ENCODE data around the gene WFDC8.

WFDC8 gene

DNA sequence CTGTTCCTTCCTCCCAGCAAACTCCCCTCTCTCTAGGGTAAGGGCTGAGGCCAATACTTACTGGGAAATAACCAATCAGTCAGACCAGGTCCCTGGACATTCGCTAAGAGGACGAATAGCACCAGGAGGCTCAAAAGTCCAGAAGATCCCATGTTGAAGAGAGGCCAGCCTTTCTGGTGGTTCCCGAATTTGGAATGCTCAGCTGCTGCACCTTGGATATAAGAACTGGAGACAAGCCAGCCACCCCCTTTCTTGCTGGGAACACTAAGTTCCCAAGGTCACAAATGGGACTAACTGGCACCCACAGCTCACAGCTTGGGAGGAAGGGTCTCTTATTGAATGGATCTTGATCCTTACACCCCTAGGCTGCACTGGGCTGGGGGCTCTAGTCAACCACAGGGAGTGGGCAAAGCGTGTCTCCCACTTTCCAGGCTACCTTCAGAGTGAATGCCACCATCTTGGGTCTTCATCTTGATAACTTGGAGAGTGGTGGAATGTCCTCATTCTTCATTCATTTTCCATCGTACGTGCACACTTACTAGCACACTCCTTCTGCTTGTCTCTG is 31.8 kb downstream of the WFDC8 start, which contains the start of gene EPPIN:
Gene EPPIN, minus strand, starts transcription at position 196 of the 565 bp plus-strand sequence. Its CDS starts 44 bp downstream, at position 152.
- DNase-seq: no peak

- peak; percentile 3 for DNase-seq
Measured at GRCh38 chr20:45545754-45546453, 33.2 kb downstream of the WFDC8 start.

DNA sequence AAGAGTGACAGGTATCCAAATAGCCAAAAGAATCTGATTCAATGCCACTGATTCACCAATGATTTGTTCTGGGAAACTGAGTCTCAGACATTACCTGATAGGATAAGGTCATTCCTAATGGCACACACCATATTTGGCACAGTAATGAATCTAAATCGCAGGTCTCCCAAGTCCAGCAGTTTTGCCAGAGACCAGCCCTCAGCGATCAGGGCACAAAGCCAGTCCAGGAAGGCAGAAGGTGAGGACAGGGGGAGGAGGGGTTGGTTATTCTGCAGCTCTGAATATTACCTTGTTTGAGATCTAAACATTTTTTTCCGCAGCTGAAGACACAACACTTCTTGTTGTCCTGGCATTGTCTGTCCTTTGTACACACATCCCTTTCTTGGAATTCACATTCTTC is 33.7 kb downstream of the WFDC8 start:
- no peak for DNase-seq

GRCh38 chr20:45539382-45539781 is 39.7 kb downstream of the WFDC8 start, which contains the start of gene WFDC6:
Gene WFDC6, minus strand, starts transcription at chr20:45539482. Its CDS starts 75 bp downstream, at chr20:45539407.
- no peak for DNase-seq

DNA sequence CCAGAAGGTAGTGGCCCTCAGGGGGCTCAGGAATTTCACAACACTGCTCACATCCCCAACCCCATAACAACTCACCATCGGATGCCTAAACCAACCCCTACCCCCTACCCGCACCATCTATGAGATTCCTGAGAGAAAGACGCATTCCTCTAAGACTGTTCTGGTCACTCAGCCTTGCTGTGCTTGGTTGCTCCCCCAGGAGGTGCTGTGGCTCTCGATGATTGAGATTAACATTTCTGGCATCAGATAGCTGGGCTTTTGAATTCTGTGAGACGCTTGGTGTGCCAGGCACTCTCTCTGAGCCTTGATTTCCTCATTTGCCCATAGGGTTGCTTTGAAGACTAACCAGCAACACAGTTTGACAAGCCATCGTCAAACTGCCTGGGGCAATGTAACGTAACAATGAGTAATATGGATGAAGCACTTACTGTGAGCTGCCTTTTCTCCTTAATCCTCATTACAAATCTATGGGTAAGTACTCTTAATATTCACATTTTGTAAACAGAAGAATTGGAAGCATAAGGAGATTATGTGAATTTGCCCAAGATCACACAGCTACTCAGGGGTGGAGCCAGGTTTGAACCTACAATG is 40.8 kb downstream of the WFDC8 start:
- DNase-seq: no peak

DNA sequence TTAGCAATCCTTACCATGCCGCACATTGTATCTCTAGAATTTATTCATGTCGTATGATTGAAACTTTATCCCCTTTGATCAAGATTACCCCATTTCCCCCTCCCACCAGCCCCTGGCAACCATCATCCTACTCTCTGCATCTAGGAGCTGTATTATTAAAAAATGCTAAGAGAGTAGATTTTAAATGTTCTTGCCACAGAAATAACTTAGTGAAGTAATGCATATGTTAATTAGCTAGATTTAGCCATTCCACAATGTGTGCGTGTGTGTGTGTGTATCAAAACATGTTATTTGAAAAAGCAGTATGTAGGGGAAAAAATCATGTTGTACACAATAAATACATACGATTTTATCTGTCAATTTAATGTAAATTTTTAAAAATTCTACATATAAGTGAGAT is 51.8 kb downstream of the WFDC8 start:
- no peak for DNase-seq

- no peak for DNase-seq
Measured at GRCh38 chr20:45523821-45524220, 55.3 kb downstream of the WFDC8 start.

DNA sequence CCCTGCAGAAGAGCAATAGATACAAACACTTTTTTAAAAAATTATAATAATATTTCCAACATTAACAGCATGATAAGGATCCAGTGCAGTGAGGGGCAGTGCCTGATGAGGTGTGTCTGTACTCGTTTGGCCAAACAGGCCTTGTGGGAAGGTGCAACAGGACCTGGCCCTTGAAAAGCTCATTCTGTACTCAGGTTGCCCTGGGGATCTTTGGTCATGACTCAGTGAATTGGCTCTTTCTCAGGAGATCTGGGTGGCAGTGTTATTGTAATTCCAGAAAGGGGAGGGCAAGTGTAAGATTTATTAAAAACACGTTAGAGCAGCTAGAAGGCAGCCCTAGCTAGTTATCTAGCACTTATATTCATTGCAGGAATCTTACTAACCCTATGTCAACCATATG is 60.8 kb downstream of the WFDC8 start:
- DNase-seq: no peak

DNA sequence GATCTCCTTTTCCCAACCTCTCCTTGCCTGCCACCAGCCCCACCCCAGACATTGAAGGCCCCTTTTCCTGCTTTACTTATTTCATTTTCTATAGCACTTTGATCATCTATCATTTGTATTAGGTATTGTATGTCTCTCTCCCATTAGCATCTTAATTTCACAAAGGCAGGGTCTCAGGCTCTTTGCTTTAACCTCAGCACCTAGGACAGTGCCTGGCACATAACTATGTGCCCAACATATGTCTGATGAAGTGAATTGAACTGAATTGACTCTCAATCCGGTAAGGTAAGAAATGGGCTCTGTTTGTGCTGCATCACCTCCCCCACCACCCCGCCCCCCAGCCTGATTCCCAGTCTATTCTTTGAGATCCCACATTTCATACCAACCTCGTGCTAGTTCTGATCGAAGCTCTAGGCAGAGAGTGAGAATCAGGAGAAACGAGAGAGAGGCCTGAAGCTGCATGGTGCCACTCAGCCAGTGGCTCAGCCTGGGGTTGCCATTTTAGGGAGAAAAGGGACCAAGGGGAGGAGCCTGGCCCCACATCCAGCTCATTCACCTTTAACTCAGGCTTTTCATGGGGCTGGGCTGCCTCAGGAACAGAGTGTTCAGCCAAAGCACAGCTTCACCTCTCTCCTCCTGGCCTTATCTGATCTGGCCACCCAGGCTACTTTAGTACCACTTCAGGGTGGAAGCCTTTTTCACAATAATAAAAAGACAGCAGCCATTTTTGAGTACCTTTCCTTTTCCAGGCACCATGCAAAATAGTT is 63.8 kb downstream of the WFDC8 start, which contains the start of gene SPINT3:
Gene SPINT3, minus strand, starts transcription at position 476 of the 767 bp plus-strand sequence. Its CDS starts 14 bp downstream, at position 462.
- DNase-seq: no peak

GRCh38 chr20:45510242-45510862 is 68.7 kb downstream of the WFDC8 start:
- DNase-seq: no peak

DNA sequence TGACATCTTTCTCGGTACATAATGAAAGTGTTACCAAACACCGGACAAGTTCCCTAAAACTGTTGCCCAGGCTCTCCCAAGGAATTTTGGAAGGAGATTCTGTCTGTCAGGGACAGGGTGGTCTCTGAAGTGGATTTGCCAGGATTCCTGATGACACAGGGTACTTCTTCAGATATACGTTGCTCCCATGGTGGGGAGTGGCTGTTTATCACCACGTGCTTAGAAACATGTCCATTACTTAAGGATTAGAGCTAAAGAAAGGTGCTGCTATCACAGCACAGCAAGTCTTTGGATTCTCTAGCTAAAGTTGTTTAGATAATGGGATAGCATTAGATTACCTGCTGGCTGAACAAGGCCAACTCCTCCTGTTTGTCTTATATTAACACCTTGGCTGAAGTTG is 70.0 kb downstream of the WFDC8 start:
- DNase-seq: no peak

GRCh38 chr20:45508068-45508886 is 70.8 kb downstream of the WFDC8 start:
- no peak for DNase-seq

- no peak for DNase-seq
Measured at GRCh38 chr20:45507011-45507820, 71.9 kb downstream of the WFDC8 start.

DNA sequence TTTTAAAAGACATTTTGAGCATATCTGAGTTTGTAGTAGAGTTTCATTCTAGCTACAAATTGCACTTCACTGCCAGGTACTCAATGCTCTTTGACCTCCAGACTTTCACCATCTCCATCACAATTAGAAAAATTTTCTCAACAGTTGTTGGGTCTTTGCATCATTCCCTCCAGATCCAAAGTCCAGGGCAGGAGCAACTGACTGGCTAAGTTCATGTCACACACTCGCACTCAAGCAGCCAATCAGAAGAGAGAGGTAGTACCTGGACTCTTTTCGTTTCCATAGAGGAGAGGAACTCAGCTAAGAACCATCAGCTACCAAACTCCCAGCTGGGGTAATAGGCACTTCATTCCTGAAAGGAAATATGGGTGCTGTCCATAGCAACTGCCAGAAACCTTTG is 72.7 kb downstream of the WFDC8 start:
- DNase-seq: no peak

DNA sequence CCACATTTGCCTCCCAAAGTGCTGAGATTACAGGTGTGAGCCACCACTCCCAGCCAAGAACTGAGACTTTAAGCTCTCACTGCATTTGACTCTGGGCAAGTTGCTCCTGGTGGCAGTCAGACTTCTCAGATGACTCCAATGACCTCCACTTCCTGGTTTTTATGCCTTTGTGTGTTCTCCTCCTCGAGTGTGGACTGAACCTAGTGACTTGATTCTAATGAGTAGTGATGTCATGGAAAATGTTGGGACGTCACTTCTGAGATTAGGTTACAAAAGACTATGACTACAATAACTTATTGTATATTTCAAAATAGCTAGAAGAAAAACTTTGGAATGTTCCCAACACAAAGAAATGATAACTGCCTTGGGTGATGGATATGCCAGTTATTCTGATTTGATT is 75.7 kb downstream of the WFDC8 start:
- no peak for DNase-seq

- no peak for DNase-seq
Measured at GRCh38 chr20:45502561-45502960, 76.5 kb downstream of the WFDC8 start.
